IPS-18c (cell line): Measurements from ENCODE around the gene LEKR1.

Experiments used
- H3K4me3 ChIP-seq: 2 replicates; pipeline ENCODE4 v1.7.0; 2013; ENCODE audit warnings: low read depth, mild to moderate bottlenecking, low read length, moderate library complexity; ENCODE audit not compliant: insufficient read depth
- H3K9me3 ChIP-seq: one replicate; pipeline ENCODE4 v1.6.1; 2013; ENCODE audit warnings: mild to moderate bottlenecking, low read length, moderate library complexity; ENCODE audit not compliant: control insufficient read depth, insufficient read depth

The LEKR1 gene

DNA sequence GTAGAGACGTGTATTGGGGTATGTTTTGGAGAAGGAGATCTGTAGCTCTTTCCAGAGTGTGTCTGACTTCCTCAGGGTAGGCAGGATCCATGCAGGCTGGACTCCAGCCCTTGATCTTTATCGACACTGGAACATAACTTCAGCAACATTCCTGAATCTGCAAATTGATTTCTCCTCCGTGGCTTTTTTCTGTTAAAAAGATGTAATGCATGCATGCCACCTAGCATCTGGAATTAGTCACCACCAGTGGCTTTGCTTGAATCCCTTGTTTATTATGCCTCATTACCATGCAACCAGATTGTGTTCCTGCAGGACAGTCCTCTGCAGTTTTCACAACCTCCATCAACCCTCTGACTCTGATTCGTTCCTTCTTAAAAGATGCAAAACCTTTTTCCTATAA, 247.7 kb downstream of the LEKR1 start:
- no peaks in the 10 kb centered on the region for H3K9me3 ChIP-seq
- no peak overlapping the region for H3K4me3 ChIP-seq

DNA sequence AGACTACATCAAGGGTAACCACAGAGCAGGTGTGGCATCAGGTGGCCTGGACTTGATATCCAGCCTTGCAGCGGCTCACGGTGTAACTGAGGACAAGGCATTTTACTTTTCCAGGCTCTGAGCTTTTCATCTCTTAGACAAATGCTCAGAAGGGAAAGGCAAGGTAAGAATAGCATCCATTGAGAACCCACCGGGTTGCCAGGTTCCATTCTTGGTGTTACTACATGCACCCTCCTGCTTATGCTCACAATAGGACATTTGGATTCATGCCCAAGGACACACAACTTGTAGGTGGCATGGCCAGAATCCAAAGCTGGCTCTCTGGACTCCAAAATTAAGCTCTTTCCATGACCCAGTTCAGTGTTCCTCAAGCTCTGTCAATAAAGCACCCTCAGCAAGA, 248.3 kb downstream of the LEKR1 start:
- Histone ChIP-seq H3K9me3 (no peaks in the 10 kb centered on the region), H3K4me3 (no peak overlapping the region)

DNA sequence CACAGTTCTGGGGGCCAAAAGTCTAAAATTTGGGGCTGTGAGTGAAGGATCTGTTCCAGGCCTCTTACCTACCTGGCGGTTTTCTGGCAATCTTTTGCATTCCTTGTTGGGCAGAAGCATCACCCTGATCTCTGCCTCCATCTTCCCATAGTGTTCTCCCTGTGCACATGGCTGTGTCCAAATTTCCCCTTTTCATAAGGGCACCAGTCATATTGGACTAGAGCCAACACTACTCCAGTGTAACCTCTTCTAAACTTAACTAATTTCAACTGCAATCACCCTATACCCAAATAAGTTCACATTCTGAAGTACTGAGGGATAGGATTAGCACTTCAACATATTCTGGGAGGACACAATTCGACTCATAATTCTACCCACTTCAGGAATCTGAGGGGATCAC, 248.8 kb downstream of the LEKR1 start:
- no peak overlapping the region for H3K4me3 ChIP-seq
- H3K9me3 ChIP-seq = no peaks in the 10 kb centered on the region

DNA sequence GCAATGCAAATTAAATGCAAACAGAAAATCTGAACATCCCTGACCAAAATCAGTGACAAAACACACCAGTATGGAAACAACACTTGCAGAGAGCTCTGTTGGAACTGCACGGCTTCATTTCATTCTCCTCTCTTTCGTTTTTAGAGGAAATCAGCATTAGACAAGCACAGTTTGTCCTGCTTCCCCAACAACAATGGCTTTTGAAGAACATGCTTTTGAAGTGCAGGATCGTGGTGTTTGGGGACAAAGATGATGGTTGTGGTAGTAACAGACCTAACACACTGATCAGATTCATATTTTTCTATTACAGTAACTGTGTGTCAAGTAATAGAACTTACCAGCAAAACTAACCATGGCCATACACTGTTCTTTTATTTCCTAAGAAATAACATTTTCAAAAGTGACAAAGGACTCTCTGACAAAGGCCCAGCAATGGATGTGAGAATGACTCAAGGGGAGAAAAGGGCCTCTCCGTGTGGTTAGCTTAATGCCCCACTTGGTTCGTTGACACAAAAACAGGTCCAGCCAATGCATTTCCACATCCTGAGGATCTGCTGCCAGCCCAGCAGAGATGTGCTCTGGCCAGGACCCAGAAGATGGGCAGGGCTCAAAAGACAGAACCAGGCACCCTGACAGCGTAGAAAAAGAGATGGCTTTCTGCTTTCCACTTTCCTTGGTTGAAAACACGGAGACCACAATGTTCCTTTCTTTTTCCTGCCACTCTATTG, 249.7 kb downstream of the LEKR1 start:
- Histone ChIP-seq H3K4me3 (no peak overlapping the region), H3K9me3 (no peaks in the 10 kb centered on the region)

DNA sequence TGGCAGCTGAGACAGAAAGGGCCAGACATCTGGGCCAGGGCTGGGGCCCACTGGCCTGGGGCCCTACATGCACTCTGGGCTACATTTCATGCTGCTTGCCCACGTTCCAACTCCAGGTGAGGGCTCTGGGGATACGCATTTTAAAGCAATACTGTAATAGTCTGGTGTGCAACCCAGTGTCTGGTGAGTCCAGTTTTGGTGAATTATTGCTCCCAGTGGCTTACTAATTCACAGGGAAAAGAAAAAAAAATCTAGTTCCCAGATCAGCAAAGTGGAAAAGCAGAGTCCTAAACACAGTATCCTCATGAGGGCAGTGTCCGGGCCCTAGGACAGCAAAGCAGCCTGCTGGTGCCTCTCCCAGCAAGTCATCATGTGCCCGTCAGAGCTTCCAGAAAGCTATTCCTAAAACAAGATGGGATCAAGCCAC, 251.4 kb downstream of the LEKR1 start:
- Histone ChIP-seq H3K9me3 (no peaks in the 10 kb centered on the region), H3K4me3 (no peak overlapping the region)

DNA sequence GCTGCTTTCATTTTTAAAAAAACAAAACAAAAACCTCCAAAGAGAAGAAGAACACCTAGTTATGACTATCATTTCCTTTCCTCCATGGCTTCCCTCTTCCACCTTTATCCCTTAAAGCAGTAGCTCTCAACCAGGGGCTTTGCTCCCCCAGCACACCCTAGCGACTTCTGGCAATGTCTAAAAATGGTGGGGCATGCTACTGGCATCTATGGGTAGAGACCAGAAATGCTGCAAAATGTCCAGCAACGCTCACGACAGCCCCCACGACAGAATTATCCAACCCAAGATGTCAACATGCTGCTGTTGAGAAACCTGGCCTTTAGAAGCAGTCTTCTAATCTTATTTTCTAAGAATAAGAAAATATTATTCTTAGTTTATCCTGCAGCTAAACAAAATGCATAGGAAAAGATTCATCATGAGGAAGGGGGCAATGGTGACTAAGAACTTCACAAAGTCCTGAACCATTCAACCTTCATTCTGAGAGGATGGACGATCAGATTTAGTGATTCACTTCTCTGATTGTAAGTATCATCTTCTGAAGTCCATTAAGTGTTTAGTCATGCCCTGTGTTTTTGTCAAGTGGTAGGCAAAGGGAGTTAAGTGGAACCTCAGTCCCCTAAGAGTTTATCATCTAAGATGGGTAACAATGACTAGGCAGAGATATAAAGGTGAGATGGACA, 252.1 kb downstream of the LEKR1 start:
- no peaks in the 10 kb centered on the region for H3K9me3 ChIP-seq
- H3K4me3 ChIP-seq = no peak overlapping the region

DNA sequence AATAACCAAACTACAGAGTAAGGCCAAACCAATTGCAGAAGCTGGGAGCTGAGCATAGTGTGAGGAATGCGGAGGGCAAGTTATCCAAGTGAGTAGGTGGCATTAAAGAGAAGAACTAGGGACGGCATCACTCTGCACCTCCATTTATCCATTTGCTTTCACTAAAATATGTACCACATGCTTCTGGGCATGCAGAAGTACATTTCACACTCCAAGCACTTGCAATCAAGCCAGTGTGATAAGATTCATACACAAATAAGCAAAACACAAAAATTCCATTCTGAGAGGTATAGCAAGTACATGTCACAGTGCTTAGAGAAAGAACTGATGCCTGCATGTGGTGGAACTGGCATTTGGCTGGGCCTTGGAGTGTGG, 252.6 kb downstream of the LEKR1 start:
- no peaks in the 10 kb centered on the region for H3K9me3 ChIP-seq
- no peak overlapping the region for H3K4me3 ChIP-seq

DNA sequence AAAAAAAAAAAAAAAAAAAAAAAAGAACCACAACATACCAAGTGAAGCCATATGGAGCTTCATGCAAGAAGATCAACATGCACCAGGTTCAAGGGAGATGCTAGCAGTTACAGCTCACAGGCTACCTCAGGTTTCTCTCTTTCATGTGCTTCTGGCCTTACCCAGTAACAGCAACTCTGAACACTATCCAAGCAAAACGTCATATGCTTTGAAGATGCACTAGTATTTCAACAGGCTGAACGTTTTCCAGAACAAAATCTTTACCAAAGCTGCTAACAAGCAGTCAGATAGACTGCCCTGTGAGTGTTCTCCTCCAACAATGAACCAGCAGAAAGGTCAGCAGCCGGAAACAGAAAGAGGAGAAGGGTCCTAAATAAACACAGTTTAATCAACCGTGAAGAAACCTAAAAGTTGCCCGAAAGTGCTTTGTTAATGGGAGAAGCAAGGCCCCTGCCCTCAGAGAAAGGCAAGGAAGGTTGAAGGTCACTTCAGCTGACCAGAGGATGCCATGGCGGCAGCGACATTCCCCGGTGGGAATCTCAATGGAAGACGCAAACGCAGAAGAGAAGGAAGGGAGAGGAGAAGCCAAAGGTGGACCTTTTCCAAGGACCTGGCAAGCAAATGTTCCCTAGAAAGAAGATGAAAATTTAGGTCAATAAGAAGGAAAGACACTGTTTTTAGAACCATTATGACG, 253.7 kb downstream of the LEKR1 start:
- Histone ChIP-seq H3K4me3 (no peak overlapping the region), H3K9me3 (no peaks in the 10 kb centered on the region)

DNA sequence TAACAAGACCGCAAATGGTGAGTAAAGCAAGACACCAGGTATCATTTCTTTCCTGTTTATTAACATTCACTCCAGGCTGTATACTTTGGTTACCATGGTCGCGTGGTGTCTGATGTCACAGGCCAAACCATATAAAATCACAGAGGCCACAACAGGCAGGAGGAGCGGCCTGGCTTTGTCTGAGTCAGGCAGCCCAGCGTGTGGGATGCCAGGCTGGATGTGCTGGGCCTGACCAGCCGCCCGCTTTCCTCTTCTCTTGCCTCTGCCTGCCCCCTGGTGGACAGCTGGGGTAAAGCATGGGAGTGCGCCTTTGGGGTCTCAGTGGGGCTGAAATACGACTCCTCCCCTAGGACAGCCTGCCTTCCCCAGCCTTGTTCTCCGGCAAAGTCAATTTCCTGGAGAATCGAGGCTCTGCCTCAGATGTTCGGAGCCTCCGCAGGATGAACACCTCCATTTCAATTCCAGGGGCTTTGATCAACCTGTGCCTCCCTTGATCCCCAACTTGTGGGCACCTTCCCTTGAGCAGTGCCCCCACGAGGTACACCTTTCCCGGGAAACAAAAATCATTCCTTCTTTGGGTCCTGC, 255.6 kb downstream of the LEKR1 start:
- Histone ChIP-seq H3K4me3 (peak overlapping the region; percentile 21; the same call in 1 of the 2 replicates), H3K9me3 (no peaks in the 10 kb centered on the region)

DNA sequence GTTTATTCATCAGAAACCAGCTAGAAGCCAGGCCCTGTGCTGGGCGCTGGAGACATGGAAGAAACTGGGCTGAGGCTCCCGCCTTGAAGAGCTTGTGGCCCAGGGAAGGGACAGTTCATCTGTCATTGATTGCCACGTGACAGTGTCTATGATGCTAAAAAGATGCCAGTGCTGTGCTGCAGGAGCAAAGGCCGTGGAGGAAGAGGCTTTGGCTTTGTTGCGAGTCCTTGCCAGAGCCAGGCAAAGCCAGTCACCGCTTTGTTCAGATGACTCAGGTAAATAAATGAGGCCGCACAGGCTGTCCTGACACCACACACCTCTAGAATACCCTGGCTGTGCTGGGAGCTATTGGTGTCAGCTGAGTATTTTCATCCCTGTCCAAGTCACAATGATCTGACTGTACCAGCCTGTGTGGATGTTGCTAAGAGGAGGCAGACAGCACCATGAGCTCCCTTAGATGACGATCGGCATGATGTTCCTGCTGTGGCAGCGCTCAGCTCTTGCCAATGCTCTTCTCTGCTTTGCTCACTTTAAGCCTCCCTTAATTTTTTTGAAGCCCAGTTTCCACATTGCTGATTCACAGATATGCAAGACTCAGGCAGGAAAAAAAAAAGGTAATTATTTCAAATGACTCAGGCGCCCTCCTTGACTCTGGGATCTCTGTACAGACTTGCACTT, 256.3 kb downstream of the LEKR1 start:
- Histone ChIP-seq H3K9me3 (no peaks in the 10 kb centered on the region), H3K4me3 (no peak overlapping the region)

DNA sequence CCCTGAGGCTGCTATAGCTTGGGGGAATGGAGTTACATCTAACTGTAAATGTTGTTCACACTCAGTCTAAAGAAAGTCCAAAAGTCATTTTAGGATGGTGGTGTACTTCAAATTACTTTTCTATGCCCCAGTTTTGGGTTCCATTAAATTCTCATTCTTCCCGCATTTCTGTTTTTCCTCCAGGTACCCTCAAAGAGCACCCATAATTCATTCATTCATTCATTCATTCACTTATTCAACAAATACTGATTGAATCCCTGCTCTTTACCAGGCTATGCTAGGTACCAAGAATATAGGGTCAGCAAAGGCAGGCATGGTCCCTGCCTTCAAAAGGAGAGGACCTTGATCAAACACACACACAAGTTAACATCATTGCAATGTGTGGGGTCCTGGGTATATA, 257.7 kb downstream of the LEKR1 start:
- H3K4me3 ChIP-seq = no peak overlapping the region
- no peaks in the 10 kb centered on the region for H3K9me3 ChIP-seq

DNA sequence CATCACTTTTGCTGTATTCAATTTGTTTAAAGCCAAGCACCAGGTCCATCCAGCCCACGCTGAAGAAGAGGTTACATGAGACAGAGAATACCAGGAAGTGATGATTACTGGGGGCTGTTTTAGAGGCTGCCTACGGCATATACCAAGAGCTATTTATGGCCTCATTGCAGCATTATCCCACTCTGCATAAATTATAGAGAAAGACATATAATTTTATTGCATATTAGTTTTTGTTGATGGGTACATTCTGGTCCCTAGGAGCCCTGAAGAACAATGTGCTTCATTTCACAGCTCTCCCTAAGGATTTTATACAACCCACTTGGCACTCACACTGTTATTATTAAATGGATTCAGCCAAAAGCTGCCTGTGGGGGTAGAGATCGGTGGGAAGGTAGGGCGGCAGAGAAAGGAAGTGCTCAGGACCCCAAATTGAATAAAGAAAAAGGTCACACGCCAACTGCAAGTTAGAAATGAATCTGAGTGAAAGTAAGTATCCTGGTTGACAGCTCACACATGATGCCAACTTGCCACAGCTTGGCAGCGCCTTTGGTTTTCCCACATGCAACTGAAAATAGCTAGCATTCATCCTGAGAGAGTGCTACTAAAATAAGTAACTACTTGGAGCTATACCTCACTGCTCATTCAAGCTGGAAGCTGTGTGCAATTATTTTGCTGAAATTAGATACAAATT, 260.1 kb downstream of the LEKR1 start:
- no peak overlapping the region for H3K4me3 ChIP-seq
- no peaks in the 10 kb centered on the region for H3K9me3 ChIP-seq

DNA sequence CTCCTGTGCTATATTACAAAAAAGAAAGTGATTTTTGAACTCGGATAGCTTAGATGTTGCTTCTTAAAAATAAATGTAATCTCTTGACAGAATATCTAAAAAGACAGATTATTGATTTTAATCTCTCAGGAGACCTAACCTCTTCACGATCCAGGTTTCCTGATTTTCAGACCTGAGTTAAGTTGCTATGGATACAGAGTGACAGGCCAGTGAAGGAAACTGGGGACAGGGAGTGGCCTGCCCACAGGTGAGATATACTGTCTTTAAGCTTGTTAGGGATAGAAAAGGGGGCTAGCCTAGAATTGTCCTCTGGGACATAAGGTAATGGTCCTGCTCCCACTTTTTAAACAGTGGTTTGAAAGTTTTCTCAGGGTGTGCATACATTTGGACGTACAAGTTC, 260.6 kb downstream of the LEKR1 start:
- H3K4me3 ChIP-seq = no peak overlapping the region
- H3K9me3 ChIP-seq = no peaks in the 10 kb centered on the region

DNA sequence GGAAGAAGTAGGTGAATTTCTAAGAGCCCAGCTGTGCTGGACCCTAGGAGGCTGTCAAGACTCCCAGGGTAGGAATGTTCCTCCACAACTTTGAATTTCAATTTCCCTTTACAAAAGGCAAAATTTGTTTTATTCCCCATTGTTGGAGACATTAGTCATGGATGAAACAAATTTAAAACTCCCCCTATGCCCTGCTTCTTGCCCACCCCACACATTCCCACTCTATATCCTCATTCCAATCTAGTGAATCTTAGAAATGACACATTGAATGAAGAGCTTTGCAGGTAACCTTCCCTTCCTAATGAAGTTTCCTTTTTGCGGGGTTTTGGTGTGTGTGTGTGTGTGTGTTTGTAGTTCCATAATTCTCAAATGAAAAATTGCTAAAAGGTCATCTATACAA, 261.2 kb downstream of the LEKR1 start:
- no peak overlapping the region for H3K4me3 ChIP-seq
- H3K9me3 ChIP-seq = no peaks in the 10 kb centered on the region

DNA sequence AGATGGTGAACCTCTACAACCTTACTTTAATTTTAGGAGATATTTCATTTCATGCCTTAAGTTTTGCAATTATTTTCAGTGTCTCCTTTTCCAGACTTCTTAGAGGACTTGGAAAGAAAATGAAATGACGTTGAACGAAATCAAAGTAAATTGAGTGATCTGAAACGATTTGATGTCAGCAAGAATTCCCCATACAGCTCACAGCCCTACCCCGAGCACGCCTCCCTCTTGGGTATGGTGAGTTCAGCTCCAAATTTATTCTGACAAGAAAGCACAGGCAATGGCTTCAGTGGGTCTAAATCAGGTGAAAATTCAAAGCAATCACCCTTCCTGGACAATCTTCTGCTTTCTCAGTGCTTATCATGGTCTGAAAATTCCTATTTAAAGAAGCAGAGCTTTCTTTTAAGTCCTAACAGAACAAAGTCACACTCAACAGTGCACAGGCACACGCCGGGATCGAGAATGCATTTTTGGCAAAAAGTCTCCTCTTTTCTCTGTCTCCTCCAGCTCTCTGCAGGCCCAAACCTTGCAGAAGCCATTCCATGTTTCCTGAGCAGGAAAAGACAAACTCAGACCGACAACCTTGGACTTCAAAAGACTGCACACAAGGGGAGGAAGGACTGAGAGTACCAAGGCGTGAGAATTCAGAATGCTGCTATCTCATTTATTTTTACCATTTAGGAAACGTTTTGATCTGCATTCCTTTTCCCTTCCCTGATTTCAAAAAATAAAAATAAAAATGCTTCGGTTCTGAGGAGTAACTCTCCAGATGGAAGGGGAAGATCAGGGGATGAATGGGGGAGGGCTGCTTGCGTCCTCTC, 261.8 kb downstream of the LEKR1 start:
- Histone ChIP-seq H3K4me3 (peak overlapping the region; percentile 62), H3K9me3 (no peaks in the 10 kb centered on the region)
